GM18511 (cell line): ENCODE measurements around the gene PERM1.
A peak's percentile ranks its signal among the peaks of the same experiment; 100 is the strongest.

Experiments used
- ATAC-seq: cut with Tn5 transposase; IDR thresholded peaks from one replicate; pipeline ENCODE4 v1.9.1; 2021; ENCODE audit warnings: mild to moderate bottlenecking, moderate library complexity; ENCODE audit not compliant: unreplicated experiment

Gene PERM1

DNA sequence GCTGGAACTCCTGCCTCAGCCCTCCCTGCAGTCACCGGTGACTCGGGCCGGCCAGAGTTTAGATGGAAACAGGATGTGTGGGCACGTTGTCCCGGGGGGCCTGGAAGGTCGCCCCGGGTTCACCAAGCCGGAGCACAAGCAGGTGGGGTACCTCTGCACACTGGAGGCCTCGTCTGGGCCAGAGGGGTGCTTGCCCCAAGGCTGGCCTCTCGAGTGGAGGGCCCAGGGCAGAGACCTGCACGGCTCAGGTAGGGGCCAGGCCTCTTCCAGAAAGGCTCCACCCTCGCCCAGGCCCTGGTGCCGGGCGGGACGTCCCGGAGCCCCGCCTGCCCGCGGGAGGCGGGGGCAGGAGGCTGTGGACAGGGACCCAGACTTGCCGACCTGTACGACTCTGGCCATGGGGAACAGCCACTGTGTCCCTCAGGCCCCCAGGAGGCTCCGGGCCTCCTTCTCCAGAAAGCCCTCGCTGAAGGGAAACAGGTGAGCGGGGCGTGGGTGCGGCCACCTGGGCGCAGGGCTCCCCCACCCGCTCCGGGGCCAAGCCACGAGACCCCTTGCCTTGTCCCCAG lies 15.7 kb downstream of the PERM1 start, which contains the start of gene PLEKHN1:
Gene PLEKHN1 (plus strand): TSS at position 348 of the 569 bp plus-strand sequence. CDS start 50 bp downstream, at position 398.
- ATAC-seq: peak; percentile 42

DNA sequence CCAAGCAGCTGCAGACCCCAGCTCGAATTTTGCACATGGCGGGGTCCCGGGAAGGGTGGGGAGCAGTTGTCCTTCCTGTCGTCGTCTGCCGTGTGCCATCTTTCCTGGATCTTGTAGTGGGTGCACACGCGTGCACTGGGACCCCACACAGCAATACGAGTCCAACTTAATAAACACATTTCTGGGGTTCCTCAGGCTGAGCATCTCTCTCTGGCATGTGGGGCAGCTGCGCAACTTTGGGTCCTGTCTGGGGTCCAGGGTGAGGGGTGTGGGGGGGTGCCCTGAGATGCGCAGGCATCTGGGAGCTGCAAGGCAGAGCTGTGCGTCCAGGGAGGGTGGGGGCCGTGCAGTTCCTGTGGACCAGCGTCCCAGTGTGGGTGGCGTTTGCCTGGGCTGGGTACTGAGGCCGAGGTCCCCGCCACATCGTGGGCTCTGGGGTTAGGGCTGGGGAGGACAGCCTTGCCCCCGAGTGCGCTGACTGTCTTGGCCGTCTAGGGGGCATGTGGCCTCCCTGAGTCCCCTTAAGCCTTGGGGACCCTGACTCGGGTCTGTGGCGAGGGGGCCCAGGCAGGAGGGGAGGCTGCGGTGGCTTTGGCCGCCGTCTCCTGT lies 16.3 kb downstream of the PERM1 start:
- no peak for ATAC-seq

DNA sequence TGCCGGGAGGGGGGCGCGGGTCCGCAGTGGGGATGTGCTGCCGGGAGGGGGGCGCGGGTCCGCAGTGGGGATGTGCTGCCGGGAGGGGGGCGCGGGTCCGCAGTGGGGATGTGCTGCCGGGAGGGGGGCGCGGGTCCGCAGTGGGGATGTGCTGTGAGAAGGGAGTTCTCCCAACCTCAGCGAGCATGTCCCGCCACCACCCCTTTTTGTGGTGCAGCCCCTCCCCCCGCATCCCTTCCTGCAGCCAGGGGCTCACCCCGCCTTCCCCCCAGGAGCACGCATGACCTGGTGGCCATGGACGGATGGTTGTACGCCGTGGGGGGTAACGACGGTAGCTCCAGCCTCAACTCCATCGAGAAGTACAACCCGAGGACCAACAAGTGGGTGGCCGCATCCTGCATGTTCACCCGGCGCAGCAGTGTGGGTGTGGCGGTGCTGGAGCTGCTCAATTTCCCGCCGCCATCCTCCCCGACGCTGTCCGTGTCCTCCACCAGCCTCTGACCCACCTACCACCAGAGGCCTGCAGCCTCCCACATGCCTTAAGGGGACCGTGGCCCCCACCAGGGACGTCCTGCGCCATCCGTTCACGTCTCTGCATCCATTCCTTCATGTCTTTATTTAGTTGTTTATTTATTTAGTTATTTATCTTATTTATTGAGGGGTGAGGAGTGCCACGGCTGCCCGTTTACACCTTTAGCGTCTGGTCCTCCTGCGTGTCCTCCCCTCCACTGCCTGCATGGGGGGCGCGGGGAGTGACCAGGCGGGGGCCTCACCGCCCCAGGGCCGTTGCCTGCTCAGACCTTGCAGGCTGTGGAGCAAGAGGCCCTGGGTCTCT lies 17.0 kb downstream of the PERM1 start:
- ATAC-seq: no peak

DNA sequence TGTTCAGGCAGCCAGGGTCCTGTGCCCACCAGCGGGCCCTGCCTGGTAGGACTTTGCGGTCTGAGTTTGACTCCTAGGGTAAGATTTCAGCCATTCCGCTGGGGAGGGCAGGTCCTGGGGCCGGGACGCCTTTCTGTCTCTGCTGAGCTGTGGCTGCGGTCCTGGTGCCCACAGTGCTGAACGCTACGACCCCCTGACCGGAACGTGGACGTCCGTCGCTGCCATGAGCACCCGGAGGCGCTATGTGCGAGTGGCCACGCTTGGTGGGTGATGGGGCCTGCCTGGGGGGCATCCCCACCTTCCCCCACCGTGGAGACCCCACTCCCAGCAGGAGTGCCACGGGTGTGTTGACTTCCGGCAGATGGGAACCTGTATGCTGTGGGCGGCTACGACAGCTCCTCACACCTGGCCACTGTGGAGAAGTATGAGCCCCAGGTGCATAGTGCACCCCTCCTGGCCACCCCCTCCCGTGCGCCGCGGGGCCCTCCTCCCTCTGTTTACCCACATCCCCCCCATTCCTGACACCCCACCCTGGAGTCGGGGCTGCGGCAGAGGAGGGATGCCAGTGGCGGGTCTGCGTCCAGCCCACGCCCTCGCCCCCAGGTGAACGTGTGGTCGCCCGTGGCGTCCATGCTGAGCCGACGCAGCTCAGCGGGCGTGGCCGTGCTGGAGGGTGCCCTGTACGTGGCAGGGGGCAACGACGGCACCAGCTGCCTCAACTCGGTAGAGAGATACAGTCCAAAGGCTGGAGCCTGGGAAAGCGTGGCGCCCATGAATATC lies 18.0 kb downstream of the PERM1 start:
- ATAC-seq: no peak

DNA sequence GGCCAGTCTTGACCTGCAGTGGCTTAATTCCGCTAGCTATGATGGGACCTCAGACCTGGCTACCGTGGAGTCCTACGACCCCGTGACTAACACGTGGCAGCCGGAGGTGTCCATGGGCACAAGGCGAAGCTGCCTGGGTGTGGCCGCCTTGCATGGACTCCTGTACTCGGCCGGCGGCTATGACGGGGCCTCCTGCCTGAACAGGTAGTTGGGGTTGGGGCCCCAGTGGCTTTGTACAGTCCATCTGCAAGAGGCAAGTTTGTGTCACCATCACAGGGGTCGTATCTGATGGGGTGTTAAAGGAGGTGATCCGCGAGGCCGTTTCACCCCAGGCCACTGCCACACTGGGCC lies 18.6 kb downstream of the PERM1 start:
- no peak for ATAC-seq

DNA sequence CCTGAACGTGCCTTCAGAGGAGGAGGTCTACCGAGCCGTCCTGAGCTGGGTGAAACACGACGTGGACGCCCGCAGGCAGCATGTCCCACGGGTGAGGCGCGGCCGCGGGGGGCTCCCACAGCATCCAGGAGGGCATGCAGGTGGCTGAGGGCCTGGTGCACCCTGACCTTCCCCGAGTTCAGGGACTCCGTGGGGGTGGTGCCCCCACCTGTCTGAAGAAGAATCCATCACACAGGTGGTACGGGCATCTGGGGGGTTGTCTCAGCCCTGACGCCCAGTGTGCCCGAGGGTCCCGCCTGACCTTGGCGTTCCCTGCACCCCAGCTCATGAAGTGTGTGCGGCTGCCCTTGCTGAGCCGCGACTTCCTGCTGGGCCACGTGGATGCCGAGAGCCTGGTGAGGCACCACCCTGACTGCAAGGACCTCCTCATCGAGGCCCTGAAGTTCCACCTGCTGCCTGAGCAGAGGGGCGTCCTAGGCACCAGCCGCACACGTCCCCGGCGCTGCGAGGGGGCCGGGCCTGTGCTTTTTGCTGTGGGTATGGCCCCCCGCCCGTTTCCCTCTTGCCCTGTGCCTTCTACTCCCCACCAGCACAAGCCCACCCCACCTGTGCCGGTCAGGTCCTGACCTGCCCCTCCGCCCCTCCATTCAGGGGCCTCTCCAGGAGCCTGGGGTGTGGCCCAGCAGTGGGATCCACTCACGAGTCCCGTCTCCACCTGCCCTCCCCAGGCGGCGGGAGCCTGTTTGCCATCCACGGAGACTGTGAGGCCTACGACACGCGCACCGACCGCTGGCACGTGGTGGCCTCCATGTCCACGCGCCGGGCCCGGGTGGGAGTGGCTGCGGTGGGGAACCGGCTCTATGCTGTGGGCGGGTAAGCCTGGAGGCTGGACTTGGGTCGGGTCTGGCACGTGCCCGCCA lies 19.3 kb downstream of the PERM1 start:
- no peak for ATAC-seq

DNA sequence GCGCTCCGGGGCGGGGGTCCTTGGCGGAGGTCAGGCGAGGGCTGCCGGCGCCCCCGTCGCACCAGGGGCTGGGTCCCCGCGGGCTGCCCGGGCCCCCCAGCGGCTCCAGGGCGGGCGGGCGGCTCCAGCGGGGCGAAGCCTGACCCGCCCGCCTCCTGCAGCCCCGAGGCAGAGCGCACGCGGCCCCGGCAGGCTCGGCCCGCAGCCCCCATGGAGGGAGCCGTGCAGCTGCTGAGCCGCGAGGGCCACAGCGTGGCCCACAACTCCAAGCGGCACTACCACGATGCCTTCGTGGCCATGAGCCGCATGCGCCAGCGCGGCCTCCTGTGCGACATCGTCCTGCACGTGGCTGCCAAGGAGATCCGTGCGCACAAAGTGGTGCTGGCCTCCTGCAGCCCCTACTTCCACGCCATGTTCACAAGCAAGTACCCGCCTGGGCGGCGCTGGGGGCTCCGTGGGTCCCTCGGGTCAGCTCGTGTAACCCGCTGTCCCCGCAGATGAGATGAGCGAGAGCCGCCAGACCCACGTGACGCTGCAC lies 20.7 kb downstream of the PERM1 start:
- no peak for ATAC-seq

DNA sequence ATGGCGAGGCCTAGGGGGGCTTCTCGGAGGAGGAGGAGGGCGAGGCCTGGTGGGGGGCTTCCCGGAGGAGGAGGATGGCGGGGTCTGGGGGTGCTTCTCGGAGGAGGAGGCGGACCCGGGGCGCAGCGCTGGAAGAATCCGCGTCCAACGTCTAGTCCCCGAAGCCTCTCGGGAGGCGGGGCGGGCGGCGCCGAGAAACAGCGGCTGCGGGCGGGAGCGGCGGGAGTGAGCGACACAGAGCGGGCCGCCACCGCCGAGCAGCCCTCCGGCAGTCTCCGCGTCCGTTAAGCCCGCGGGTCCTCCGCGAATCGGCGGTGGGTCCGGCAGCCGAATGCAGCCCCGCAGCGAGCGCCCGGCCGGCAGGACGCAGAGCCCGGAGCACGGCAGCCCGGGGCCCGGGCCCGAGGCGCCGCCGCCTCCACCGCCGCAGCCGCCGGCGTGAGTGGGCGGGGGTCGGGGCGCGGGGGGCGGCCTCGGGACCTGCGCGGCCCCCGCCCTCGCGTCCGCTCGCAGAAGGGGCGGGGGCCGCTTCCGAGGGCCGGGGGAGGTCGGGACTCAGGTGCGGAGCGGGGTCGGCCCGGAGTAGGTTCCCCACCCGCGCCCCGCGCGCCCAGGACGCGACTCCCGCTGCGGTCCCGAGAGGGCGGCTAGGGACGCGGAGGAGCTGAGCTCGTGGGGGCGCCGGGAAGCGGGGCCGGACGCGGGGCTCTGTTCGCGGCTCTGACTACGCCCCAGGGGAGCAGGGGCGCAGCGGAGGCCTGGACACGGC lies 21.3 kb downstream of the PERM1 start, which contains the start of gene KLHL17:
Gene KLHL17 (plus strand): TSS at position 222 of the 769 bp plus-strand sequence. CDS start 110 bp downstream, at position 332.
- peak; percentile 60 for ATAC-seq

DNA sequence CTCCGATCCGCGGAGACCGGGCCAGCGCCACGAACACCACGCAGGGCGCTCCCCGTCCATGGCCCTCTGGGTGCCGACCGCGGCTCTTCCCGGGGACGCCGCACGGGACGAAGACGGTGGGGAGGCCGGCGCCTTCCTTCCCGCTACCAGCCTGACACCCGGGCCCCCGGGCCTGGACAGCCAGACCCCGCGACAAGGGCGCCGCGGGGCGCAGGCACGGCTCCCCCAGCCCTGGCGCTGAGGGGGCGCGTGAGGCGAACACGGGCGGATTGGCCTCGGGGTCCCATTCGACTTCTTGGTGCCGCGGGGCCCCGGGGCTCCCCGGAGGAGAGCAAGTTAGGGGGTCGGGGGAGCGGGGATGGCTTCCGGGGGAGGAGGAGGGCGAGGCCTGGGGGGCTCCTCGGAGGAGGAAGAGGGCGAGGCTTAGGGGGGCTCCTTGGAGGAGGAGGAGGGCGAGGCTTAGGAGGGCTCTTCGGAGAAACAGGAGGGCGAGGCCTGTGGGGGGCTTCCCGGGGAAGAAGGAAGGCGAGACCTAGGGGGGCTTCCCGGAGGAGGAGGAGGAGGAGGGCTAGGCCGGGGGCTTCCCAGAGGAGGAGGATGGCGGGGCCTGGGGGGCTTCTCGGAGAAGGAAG lies 22.0 kb downstream of the PERM1 start:
- ATAC-seq: no peak

DNA sequence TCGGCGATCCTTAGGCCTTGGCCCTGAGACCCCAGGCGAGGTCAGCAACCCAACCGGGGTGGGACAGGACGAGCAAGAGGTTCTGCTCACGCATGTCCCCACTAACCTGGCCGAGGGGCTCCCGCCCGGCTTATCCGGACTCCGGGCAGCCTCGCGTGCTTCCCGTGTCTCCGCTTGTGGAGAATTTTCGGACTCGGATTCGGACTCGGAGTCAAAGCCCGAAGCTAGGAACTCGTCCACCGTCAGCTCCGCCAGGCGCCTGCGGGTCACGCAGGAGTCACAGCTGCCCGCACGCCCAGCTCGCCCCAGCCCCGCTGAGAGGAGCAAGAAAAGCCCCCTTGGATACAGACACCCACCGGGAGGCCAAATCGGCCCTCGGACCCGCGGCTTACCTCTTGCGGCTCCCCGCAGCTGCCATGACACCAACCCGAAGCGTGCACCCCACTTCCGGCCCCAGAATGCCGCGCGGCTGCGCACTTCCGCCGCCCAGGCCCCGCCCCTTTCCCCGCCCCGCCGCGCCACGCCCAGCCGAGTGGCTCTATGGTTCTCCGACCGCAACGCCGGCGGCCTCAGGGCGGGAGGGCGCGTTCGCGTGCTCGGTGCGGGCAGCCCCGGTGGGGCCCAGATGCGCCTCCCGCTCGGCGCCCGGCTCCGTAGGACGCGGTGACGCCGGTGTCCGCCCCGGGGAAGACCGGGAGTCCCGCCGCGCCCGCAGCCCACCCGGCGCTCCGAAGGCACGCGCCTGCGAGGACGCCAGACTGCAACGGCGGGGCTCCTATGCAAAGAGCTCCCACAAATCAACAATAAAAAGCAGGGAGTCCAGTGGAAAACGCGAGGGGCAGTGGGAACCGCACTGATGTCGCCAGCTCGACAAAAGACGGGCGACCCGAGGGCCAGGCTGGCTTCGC lies 22.8 kb downstream of the PERM1 start, which contains the start of gene NOC2L:
Gene NOC2L (minus strand): TSS at position 434 of the 908 bp plus-strand sequence. CDS start 16 bp downstream, at position 418.
- ATAC-seq: peak; percentile 71

DNA sequence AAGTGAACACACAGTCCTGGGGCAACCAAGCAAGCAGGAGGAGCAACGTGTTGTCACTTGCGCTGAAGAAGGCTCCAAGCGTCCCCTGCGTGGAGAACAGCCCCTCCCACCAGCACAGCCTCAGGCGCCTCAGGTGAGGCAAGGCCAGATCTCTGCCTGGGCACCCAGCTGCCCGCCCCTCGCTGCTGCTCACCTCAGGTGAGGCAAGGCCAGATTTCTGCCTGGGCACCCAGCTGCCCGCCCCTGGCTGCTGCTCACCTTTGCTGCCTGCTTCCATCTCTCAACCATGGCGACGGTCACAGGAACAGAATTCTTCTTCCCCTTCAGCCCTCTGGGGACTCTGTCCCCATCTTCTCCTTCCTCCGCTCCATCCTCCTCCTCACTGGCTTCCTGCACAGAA lies 25.3 kb downstream of the PERM1 start:
- no peak for ATAC-seq

DNA sequence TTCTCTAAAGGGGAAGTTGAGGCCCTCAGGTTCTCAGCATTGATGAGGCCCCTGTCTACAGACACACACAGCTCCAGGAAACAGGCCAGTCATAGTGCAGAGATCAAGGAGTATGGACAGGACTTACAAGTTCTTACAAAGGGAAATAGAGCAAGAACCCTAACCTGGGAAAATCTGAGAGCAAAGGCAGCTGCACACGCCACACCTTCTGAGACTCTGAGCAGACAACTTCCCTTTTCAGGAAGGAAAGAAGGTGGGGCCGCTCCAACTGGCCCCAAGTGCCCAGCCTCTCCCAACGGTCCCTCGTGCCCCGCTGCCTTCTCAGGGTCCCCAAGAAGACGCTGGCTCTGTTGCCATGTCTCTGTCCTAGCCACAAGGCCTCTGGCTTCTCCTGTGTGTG lies 26.4 kb downstream of the PERM1 start:
- ATAC-seq: no peak

DNA sequence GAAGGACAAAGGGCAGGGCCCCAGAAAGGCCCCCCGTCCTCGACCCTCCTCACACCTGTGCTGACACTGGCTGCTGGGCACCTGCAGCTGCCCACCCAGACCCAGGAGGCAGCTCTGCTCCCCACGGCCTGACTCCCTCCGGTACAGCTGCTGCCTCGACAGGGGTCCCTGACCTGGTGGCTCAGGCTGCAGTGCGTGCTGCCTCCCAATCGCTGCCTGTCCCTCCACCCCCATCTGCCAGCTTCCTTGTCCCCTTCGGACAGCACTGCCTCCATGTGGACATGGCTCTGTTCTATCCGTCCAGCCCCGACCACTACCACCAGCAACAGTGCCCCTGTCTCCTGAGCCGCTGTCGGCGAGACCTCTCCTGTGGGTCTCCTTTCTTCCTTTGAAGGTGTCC lies 27.0 kb downstream of the PERM1 start:
- no peak for ATAC-seq

DNA sequence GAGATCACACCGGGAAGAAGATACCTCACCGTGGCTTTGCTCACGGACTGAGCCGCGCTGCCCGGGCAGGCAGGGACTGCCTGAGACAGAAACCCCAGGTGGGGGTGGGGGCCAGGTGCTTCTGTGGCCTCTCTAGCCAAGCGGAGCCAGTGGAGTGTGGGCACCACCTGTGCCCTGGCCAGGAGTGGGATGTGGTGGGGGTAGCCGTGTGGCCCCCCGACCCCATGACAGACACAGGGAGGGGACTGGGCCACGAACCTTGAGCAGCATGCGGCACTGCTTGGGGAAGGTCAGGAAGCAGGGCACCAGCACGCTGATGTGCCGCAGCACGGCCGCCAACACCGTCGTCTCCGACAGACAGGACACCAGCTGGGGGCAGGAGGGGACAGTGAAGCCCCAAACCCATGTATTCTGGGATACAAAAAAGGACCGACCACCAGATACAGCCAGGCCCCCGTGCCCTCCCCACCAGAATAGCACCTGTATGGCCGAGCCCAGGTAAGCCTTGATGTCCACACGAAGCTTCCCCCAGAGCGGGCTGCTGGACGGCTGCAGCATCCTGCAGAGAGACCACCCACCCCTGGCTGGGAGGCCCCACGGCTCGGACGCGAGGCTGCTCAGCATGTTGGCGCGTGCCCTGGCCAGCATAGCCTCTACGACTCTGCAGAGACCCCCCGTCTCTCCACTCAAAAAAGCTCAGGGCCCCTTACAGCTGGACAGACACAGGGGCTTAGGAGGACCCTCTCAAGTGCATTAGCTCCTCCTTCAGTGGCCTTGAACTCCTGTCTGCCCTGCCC lies 28.2 kb downstream of the PERM1 start:
- ATAC-seq: no peak

DNA sequence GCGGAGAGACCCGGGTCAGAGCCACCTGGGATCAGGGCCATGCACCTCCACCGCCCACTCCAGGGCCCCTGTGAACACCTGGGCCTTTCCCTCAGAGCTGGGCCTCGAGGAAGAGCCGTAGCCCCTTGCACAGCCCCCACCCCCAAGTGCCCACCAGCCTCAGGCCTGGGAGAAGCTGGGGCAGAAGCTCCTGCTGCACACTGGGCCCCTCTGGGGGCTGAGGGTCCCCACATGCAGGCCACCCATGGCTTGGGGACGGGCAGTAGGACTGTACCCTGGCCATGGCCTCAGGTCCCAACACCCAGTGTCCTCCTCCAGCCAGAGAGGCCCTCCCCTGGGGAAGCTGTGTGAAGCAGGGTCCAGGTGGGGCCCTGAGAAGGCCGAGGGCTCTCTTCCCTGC lies 29.3 kb downstream of the PERM1 start:
- ATAC-seq: no peak

DNA sequence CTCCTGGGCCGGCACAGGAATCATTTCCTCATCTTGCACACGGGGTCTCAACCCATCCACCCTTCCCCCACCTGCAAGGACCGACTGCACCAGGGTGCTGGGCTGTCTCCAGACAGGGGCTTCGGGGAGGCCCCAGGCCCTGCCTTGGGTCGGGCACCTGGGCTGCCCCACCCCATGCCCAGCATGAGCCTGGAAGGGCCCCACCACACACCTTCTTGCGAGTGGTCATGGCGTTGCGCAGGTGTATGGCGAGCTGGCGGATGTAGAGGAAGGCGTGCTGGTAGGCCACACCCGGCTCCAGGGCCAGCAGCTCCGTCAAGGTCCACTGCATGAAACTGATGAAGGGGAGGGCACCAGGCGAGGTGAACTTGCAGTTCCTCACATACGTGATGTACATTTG lies 29.7 kb downstream of the PERM1 start:
- ATAC-seq: no peak

DNA sequence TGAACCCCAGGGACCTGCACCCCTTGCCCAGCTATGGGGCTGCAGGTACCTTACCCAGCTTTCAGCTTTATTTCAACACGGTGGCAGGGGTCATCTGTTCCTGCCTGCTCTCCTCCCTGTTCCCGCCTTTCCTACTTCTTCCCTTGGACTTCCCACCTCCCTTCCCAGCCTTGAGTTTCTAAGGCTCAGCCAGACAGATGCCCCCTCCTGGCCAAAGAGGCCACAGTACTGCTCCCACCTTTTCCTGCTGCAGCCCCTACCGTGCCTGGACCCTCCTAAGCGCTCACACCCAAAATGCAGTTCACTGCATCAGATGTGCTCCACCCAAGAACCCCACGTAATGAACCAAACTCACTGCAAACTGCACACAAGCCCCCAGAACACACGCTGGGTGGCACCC lies 30.5 kb downstream of the PERM1 start:
- ATAC-seq: no peak
